Glomerular visceral epithelial cell (primary cell): ENCODE results near the gene PRKCQ.
"Not testable (repeated sequence)": the region's sequence is repeated elsewhere in the genome, so short reads cannot be mapped to it uniquely, and the experiment has no call there.

Experiments used
- DNase-seq: peaks from one replicate; pipeline ENCODE4 v3.0.0-alpha.2; 2016; ENCODE audit errors: extremely low spot score

The PRKCQ gene

DNA sequence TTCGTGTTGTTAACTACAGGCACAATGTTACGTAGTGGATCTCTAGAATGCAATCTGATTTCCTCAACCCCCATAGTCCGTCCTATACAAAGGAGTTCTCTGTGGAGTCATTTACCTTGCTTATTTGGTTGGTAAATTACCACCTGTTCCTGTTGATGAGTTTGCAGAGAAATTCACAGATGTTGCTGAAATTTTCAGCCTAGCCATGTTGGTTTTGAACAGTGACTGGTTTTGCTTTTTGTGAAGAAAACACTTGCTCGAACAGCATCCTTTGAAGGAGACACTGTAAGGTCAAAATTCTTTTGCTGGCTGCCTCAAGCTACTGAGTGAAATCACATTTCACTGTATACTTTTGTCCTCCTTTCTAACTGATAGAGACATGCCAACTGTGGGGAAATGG, 15.4 kb upstream of the PRKCQ start:
- DNase-seq: no peak

- DNase-seq: no peak
Observed at GRCh38 chr10:6593241-6593671, 13.2 kb upstream of the PRKCQ start.

GRCh38 chr10:6592080-6592479, 12.0 kb upstream of the PRKCQ start:
- DNase-seq: no peak

- no peak for DNase-seq
Observed at GRCh38 chr10:6591668-6592067, 11.6 kb upstream of the PRKCQ start.

DNA sequence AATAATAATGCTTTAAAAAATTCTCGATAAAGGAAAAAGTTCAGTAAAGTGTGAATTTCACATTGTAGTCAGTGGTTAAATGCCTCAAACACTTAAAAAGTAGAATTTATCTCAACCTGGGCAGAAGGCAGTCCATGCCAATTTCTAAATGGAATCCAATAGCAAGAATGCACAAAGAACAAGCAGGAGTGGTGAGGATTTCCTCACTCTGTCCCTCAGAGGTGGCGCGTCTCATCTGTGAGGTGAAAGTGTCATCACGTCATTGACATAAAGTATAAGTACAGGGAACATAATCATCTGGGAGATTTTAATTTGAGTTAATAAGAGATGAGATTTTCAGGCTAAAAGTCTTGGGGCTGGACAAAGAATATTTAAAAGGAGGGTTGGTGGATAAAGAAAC, 10.0 kb upstream of the PRKCQ start:
- no peak for DNase-seq

DNA sequence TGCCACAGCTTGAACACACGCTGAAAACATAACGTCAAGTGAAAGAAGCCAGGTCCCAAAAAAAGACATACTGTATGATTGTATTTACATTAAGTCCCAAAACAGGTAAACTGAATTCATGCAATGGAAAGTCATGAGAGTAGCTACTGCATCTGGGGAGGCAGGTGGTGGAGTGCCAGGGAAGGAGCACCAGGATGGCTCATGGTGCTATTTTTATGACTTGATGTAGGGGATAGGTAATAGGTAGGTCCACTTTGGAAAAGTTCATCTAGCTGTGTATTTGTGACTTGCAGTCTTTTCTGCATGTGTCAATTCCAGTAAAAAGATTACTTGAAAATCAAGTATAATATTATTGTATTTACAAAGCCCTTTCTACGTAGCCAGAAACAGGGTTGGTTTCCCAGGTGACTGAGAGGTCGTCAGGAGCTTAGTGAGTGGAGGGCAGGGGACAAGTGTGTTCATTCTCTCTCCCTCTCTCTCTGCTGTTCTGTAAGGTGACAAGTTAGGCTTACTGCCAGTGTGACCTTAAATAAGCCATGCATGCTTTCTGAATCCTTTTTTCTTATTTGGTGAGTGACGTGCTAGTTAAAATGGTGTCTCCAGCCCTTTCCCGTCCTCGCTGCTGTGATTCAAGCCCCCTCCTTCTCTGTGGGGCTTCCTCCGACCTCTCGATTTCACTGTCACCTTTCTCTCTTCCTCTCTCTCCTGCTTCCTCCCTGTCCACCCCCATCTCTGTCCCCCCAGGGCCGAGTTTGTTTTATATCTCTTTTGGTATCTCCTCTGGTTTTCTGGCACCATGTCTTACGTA, 9.4 kb upstream of the PRKCQ start:
- no peak for DNase-seq

DNA sequence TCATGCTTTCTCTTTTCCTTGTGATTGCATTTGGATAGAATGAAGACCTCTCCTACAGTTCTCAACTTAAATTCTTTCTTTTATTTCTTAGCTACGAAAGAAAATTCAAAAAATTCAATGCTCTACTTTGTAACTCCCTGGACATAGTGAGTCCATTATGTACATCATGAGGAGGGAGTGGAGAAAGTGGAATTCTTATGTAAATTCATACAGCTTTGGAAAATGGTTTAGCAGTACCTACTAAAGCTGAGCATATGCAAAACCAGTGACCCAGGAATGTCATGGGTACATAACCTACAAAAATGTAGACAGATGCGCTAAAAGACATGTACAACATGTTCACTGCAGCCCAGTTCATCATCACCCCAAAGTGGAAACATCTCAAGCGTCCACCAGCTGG, 8.8 kb upstream of the PRKCQ start:
- no peak for DNase-seq

- DNase-seq: no peak
Observed at GRCh38 chr10:6588082-6588481, 8.0 kb upstream of the PRKCQ start.

DNA sequence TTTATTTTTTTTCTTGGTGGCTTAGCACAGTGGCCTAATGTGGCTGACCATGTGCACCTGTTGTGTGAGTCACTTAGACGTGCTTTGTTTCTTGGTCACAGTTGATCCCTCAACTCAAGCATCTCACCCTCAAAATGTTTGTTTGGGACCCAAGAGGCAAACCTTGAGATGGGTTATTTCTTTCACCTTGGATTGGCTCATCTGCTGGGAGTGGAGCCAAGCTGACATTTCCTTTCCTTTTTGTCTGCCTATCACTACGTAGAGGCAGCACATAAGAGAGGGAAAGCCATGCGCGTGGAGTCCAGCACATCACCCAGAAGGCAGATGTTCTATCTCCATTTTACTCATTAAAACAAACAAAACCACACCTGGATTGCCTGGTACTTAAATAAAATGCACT, 6.4 kb upstream of the PRKCQ start:
- no peak for DNase-seq

- DNase-seq: no peak
Observed at GRCh38 chr10:6583447-6583846, 3.4 kb upstream of the PRKCQ start.

DNA sequence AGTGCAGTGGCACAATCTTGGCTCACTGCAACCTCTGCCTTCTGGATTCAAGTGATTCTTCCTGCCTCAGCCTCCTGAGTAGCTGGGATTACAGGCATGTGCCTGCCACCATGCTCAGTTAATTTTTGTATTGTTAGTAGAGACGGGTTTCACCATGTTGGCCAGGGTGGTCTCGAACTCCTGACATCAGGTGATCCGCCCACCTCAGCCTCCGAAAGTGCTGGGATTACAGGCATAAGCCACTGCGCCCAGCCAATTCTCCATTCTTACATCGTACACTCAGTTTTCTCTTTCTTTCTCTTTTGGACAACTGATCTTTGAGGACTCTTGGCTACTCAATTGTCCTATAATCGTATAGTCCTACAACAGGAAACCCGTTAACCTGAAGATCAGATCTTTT, 2.8 kb upstream of the PRKCQ start:
- not testable (repeated sequence) for DNase-seq

DNA sequence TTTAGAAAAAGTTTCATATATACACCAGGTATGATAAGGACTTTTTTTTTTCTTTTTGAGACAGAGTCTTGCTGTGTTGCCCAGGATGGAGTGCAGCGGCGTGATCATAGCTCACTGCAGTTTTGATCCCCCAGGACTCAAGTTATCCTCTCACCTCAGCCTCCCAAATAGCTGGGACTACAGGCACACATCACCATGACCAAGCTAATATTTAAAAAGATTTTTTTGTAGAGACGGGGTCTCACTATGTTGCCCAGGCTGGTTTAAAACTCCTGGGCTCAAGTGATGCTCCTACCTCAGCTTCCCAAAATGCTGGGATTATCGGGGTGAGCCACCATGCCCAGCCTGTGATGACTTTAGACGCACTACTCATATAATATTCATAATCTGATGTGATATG, 2.2 kb upstream of the PRKCQ start:
- no peak for DNase-seq

DNA sequence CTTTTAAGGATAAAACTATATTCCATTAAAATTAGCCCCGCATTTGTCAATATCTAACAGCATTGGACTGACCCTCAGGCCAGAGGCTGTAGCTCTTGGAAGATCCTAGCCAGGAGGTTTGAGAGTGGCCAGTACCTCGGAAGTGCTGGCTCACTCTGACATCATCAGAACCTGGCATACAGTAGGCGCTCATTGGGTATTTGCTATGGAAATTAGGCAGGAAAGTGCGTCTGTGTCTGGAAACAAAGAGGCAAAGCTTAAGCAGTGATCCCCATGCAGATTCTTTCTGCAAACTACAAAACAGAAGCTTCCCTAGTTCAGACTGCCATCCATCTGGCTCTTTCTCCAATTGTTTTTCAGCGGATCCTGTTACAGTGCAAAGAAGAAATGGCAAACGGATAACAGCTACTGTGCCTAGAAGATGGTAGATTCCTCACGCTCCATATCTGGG, 1.7 kb upstream of the PRKCQ start:
- DNase-seq: no peak

GRCh38 chr10:6581223-6581622, 1.1 kb upstream of the PRKCQ start:
- DNase-seq: not testable (repeated sequence)

GRCh38 chr10:6580279-6581029, 378 bp upstream of the PRKCQ start:
- peak; percentile 75 for DNase-seq

GRCh38 chr10:6579183-6579903, 733 bp downstream of the PRKCQ start:
- DNase-seq: no peak

DNA sequence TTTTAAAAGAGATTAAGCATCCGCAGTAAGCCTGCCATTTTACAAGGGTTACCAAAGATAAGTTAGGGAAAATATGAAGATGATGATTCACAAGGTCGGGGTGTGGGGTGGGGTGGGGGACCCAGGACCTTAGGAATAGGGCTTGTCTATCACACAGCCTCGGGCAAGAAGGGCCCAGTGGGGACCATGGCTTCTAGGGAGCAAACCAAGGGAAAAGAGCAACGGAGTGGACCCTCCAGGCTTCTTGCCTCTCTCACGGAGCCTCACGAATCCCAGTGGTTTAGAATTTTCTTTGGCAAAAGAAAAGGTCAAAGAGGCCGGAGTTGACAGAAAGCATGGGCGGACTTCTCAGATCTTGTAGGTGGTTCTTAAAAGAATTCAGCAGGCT, 1.3 kb downstream of the PRKCQ start:
- DNase-seq: no peak

- DNase-seq: no peak
Observed at GRCh38 chr10:6578251-6578771, 1.8 kb downstream of the PRKCQ start.

DNA sequence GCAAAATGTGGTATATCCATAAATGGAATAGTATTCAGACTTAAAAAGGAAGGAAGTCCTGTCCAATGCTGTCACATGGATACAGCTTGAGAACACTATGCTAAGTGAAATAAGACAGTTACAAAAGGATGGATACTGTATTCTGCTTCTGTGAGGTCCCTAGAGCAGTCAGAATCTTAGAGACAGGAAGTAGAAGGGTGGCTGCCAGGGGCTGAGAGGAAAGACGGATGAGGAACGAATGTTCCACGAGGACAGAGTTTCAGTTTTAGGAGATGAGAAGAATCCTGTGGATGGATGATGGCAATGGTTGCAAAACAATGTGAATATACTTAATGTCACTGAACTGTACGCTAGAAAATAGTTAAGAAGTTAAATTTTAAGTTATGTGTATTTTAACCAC, 3.8 kb downstream of the PRKCQ start:
- DNase-seq: no peak

- no peak for DNase-seq
Observed at GRCh38 chr10:6574664-6575176, 5.4 kb downstream of the PRKCQ start.

DNA sequence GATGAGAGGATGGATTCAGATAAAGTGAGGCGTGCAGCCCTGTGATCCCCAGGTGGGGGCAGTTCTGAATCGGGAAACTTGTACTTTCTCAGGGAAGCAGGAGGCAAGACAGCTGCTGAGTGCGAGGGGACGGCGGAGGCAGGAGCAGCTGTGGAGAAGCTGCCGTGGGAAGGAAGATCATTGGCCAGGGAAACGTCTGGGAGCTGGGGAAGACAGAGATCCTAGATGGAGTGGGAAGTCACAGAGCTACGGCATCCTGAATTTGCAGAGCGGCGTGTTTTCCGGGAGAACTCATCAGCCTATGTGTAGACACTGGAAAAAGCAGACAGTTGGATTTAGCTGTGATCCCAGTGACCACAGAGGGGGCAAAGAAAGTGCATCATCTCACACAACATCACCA, 9.2 kb downstream of the PRKCQ start:
- DNase-seq: no peak

DNA sequence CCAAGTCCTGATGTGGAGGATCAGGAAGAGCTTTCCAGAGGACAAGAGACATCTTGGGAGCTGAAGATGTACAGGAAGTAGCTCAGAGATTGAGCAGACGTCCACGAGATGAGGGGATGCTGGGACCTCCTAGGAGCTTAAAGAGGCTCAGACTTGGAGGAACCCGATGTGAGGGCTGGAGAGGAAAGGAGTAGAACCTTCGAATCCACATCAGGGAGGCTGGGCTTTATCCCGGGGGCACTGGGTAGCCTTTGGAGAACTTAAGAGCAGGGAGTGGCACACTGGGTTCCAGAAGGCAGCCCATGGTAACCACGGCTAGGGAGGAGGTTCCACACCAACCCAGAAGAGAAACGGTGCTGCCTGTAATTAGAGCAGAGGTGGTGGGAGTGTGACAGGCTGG, 10.8 kb downstream of the PRKCQ start:
- DNase-seq: no peak
